K562 (cell line): Measurements from ENCODE around the gene MESP1. TPM values are rescaled to one million over a fixed set of nuclear protein-coding genes. Genes with fewer than 3 reads are reported as not detected.
A peak's percentile ranks its signal among the peaks of the same experiment; 100 is the strongest.

Experiments used
- ATAC-seq: fragments of 200-7000 bp; cut with Tn5 transposase; 3 replicates; pipeline ENCODE4 v1.9.1; 2020; ENCODE audit warnings: moderate library complexity
- BruUV-seq: library from RNA; stranded (reverse); fragments of 400-500 nt; replicated peaks from 2 replicates; lab custom pipeline; 2021; lab: Mats Ljungman, UMichigan
- CTCF ChIA-PET: fragments of 300-600 bp; formaldehyde crosslinking; extraction: SDS; loops from one replicate; lab custom pipeline; 2021; ENCODE audit warnings: low intra/inter-chr PET ratio; lab: Yijun Ruan, JAX
- POLR2A ChIA-PET: fragments of 300-600, 350-650 bp; sonication (Branson Sonifier 250); formaldehyde crosslinking; extraction: SDS; loops from one replicate; lab custom pipeline; 2021; ENCODE audit warnings: antibody characterized with exemption, inconsistent platforms; lab: Yijun Ruan, JAX
- DNase-seq, 4 experiments: peaks; one replicate each; pipeline versions ENCODE4 v3.0.0 to v3.0.0-alpha.2; 2011 to 2018; ENCODE audit warnings: low spot score in 3 of 4, mixed read lengths in 3 of 4; ENCODE audit errors: extremely low read depth in 1 of 4
- FAIRE-seq: peaks from 2 replicates; lab custom pipeline; 2011; peaks lifted over from hg19 to GRCh38; lab: Jason Lieb, UNC
- H2AFZ ChIP-seq: 2 replicates; pipeline ENCODE4 v1.6.0; 2011; ENCODE audit warnings: low read depth, low read length, control low read depth, inconsistent platforms
- H3K27ac ChIP-seq: fragments of 200-600 bp; 3 replicates; pipeline ENCODE4 v1.8.0; 2011; ENCODE audit warnings: low read depth, mild to moderate bottlenecking, control low read depth, inconsistent platforms, low read length, moderate library complexity, mixed read lengths; ENCODE audit errors: extremely low read depth
- H3K27me3 ChIP-seq, 2 experiments: fragments of 300-600 bp in 1 of 2; 2 replicates in 1 of 2; 3 replicates in 1 of 2; pipeline versions ENCODE4 v1.6.0 to v1.8.0; 2011; ENCODE audit warnings: inconsistent platforms in 2 of 2, low read length in 2 of 2, mild to moderate bottlenecking in 1 of 2, mixed read lengths in 1 of 2, moderate library complexity in 1 of 2; ENCODE audit not compliant: control insufficient read depth in 2 of 2, insufficient read depth in 2 of 2
- H3K36me3 ChIP-seq: fragments of 300-600 bp; 3 replicates; pipeline ENCODE4 v1.8.0; 2011; ENCODE audit warnings: mild to moderate bottlenecking, low read length, inconsistent platforms; ENCODE audit not compliant: control insufficient read depth, insufficient read depth
- H3K4me1 ChIP-seq, 2 experiments: fragments of 200-600 bp in 1 of 2; replicated peaks in 1 of 2; 2 replicates in 1 of 2; 3 replicates in 1 of 2; pipeline versions ENCODE4 v1.5.1 to v1.8.0; 2011; ENCODE audit warnings: inconsistent platforms in 2 of 2, low read length in 2 of 2, mild to moderate bottlenecking in 1 of 2, mixed read lengths in 1 of 2, moderate library complexity in 1 of 2; ENCODE audit not compliant: control insufficient read depth in 2 of 2, insufficient read depth in 2 of 2
- H3K4me2 ChIP-seq: 2 replicates; pipeline ENCODE4 v1.6.1; 2011; ENCODE audit warnings: low read length, control low read depth, inconsistent platforms, mixed read lengths; ENCODE audit not compliant: insufficient read depth
- H3K4me3 ChIP-seq: fragments of 200-600 bp; sonication (generic), shearing (Covaris generic); 2 replicates; pipeline ENCODE4 v1.5.1; 2016; ENCODE audit warnings: control low read depth, inconsistent platforms
- H3K79me2 ChIP-seq: fragments of 200-600 bp; 3 replicates; pipeline ENCODE4 v1.8.0; 2011; ENCODE audit warnings: low read length, inconsistent platforms; ENCODE audit not compliant: control insufficient read depth, insufficient read depth
- H3K9ac ChIP-seq, 2 experiments: 2 replicates each; pipeline versions ENCODE4 v1.6.0 to v1.6.1; 2011; ENCODE audit warnings: low read depth in 2 of 2, low read length in 2 of 2, control low read depth in 1 of 2, inconsistent platforms in 1 of 2, mild to moderate bottlenecking in 1 of 2, mixed read lengths in 1 of 2; ENCODE audit not compliant: insufficient read depth in 1 of 2
- H3K9me1 ChIP-seq: one replicate; pipeline ENCODE4 v1.6.0; 2011; ENCODE audit warnings: inconsistent platforms, mild to moderate bottlenecking, low read length, moderate library complexity; ENCODE audit not compliant: control insufficient read depth, insufficient read depth
- H3K9me3 ChIP-seq: replicated peaks from 2 replicates; pipeline ENCODE4 v1.5.1; 2011; ENCODE audit warnings: low read depth, low read length, inconsistent platforms; ENCODE audit not compliant: control insufficient read depth, insufficient read depth
- H4K20me1 ChIP-seq: replicated peaks from 2 replicates; pipeline ENCODE4 v1.6.1; 2011; ENCODE audit warnings: low read length, inconsistent platforms, mixed read lengths; ENCODE audit not compliant: control insufficient read depth, insufficient read depth
- ATF4 ChIP-seq: fragments of 450-650 bp; formaldehyde crosslinking; IDR thresholded peaks from 2 replicates; pipeline ENCODE4 v1.4.0; 2022; ENCODE audit warnings: mild to moderate bottlenecking, moderate library complexity
- CREM ChIP-seq: IDR thresholded peaks from 2 replicates; pipeline ENCODE4 v1.6.1; 2014; ENCODE audit warnings: antibody characterized with exemption, low read depth
- ESRRB ChIP-seq: fragments of 250-450 bp; sonication (Bioruptor Pico); IDR thresholded peaks from 2 replicates; pipeline ENCODE4 v1.5.0; 2020; ENCODE audit warnings: mild to moderate bottlenecking, moderate library complexity, borderline replicate concordance
- HDAC8 ChIP-seq: fragments of 450-650 bp; IDR thresholded peaks from 2 replicates; pipeline ENCODE4 v1.6.1; 2016; ENCODE audit warnings: mild to moderate bottlenecking, missing genetic modification characterization, moderate library complexity, missing compliant biosample characterization
- KDM2B ChIP-seq: fragments of 250-450 bp; sonication (Bioruptor Pico); IDR thresholded peaks from 2 replicates; pipeline ENCODE4 v1.8.0; 2021; ENCODE audit warnings: mild to moderate bottlenecking, moderate library complexity
- KLF1 ChIP-seq: fragments of 450-650 bp; IDR thresholded peaks from 2 replicates; pipeline ENCODE4 v1.6.1; 2016; ENCODE audit warnings: missing genetic modification characterization, missing compliant biosample characterization
- LARP7 ChIP-seq: fragments of 450-650 bp; IDR thresholded peaks from 2 replicates; pipeline ENCODE4 v1.6.1; 2016
- MBD2 ChIP-seq: sonication (generic); IDR thresholded peaks from 2 replicates; pipeline ENCODE4 v1.6.1; 2016; ENCODE audit warnings: low read depth, borderline replicate concordance
- MCM5 ChIP-seq: fragments of 450-650 bp; IDR thresholded peaks from 2 replicates; pipeline ENCODE4 v1.6.1; 2016; ENCODE audit warnings: low read depth
- RBFOX2 ChIP-seq: fragments of 200-400 bp; formaldehyde crosslinking; IDR thresholded peaks from 2 replicates; pipeline ENCODE4 v1.6.1; 2017; ENCODE audit warnings: low read depth, mild to moderate bottlenecking, low read length, moderate library complexity
- SUPT5H ChIP-seq: fragments of 450-650 bp; IDR thresholded peaks from 2 replicates; pipeline ENCODE4 v1.6.1; 2016
- USF2 ChIP-seq: sonication (generic); formaldehyde crosslinking; IDR thresholded peaks from 2 replicates; pipeline ENCODE4 v1.5.0; 2020; ENCODE audit warnings: missing genetic modification reagents
- ZNF197 ChIP-seq: fragments of 200-800 bp; sonication (Bioruptor generic); IDR thresholded peaks from 2 replicates; pipeline ENCODE4 v1.6.1; 2016; ENCODE audit warnings: low read depth, missing genetic modification characterization, missing compliant biosample characterization
- ZNF277 ChIP-seq: fragments of 250-450 bp; sonication (Bioruptor Pico); IDR thresholded peaks from 2 replicates; pipeline ENCODE4 v1.8.0; 2022; ENCODE audit warnings: inconsistent platforms, mild to moderate bottlenecking, moderate library complexity, borderline replicate concordance
- ZNF280B ChIP-seq: fragments of 250-450 bp; sonication (Bioruptor Pico); IDR thresholded peaks from 2 replicates; pipeline ENCODE4 v1.5.1; 2021; ENCODE audit warnings: mild to moderate bottlenecking
- whole genome bisulfite sequencing: fragments of 100-300 bp; shearing (Covaris generic); methylation state at CpG from one replicate; pipeline ENCODE4 v1.1.6; 2016; ENCODE audit warnings: low coverage, mixed read lengths; ENCODE audit not compliant: insufficient coverage; ENCODE audit errors: missing lambda C conversion rate; 5-methylcytosine and 5-hydroxymethylcytosine counted together
- in situ Hi-C: fragments of 300-500 bp; cut with MboI; formaldehyde crosslinking; loops from 4 replicates; pipeline ENCODE4 v1.15.0; 2018; ENCODE audit warnings: inconsistent platforms, mixed read lengths
- intact Hi-C: fragments of 100-400 bp; cut with micrococcal nuclease; formaldehyde crosslinking; loops from 2 replicates; pipeline ENCODE4 v1.14.2; 2022
- polyA plus RNA-seq, 8 experiments: library from polyadenylated mRNA; depleted of rRNA in 4 of 8; stranded (reverse) in 5 of 8; unstranded in 3 of 8; fragments of >200 nt; fragmentation: Nextera tagmentation in 2 of 8; fragmentation: Illumina TruSeq in 1 of 8; extraction: Ambion mirVana in 2 of 8; extraction: Trizol in 1 of 8; gene quantifications; 2 replicates each; pipeline versions ENCODE4 v1.2.1 to v1.2.3, GENCODE V29; 2011 to 2014; ENCODE audit warnings: inconsistent platforms in 1 of 8, missing spikeins in 1 of 8
- total RNA-seq, 7 experiments: library from RNA; depleted of rRNA in 6 of 7; stranded (reverse); fragments of >200 nt in 6 of 7; fragmentation: Illumina TruSeq in 2 of 7; extraction: Trizol in 2 of 7; gene quantifications; 2 replicates each; pipeline versions ENCODE4 v1.2.1 to v1.2.3, GENCODE V29; 2011 to 2021; ENCODE audit warnings: low replicate concordance in 1 of 7

Gene MESP1
- total and polyA plus RNA-seq, 9 of the 15 experiments (the other 6 are each of a cell fraction or from before 2014, with no cell fraction given) = 0.14 to 1.1 (median 0.36) TPM; not detected in 4

- TF ChIP-seq MBD2 (no peak), ZNF277 (no peak), KDM2B (CRISPR knock-in tag) (no peak), ATF4 (CRISPR knock-in tag) (no peak), SUPT5H (no peak), CREM (no peak), ZNF197 (no peak), KLF1 (tag) (no peak), RBFOX2 (no peak), MCM5 (no peak), USF2 (CRISPR knock-in tag) (no peak), ESRRB (CRISPR knock-in tag) (no peak), ZNF280B (CRISPR knock-in tag) (no peak), HDAC8 (tag) (no peak), LARP7 (no peak)
- TF ChIP-seq, all 486 proteins: peak for 0
- in situ Hi-C loops (no loop called here), intact Hi-C loops (loop anchor here (10.0 kb wide), 1 partner anchor 540 kb away; no protein-coding TSS in a partner anchor)
- H3K27ac ChIP-seq = no peak overlapping the region
- H3K4me2 ChIP-seq = no peak overlapping the region
- WGBS = 6% methylated on average over 12 of the region's 13 CpGs
- no peaks in the 10 kb centered on the region for H3K79me2 ChIP-seq
- ChIA-PET POLR2A (interaction anchor here (1.1 kb wide), 1 partner anchor 254 kb away, joined by 3 read pairs; no protein-coding TSS in a partner anchor), CTCF (interaction anchor here (0.6 kb wide), 1 partner anchor 326 kb away, joined by 5 read pairs; no protein-coding TSS in a partner anchor)
- H3K27me3 ChIP-seq = peaks cover 7 to 50% of the 10 kb centered on the region in 2 experiments; a peak in 4 of 5 replicates
- DNase-seq (peak in 1 of 4 experiments; percentile 2), ATAC-seq (no peak), FAIRE-seq (no peak)
- H2AFZ ChIP-seq = no peak overlapping the region
- no peaks in the 10 kb centered on the region for H3K36me3 ChIP-seq
- no peaks in the 10 kb centered on the region for H3K9me1 ChIP-seq
- BruUV-seq = no TSS peak
- no peaks in the 10 kb centered on the region for H3K9me3 ChIP-seq
- H4K20me1 ChIP-seq = no peaks in the 10 kb centered on the region
- no peak overlapping the region; a peak in 1 of 4 replicates for H3K9ac ChIP-seq
- H3K4me3 ChIP-seq = no peak overlapping the region
- H3K4me1 ChIP-seq = peaks cover 0 to 22% of the 10 kb centered on the region in 2 experiments; a peak in 3 of 5 replicates
Measured at GRCh38 chr15:89745131-89745530, 5.9 kb downstream of the MESP1 start.
